ENCODE data around the gene SOX10. TPM values are rescaled to one million over a fixed set of nuclear protein-coding genes. Genes with fewer than 3 reads are reported as not detected.

The SOX10 gene
- total and polyA plus RNA-seq, 12 donors: 0.11 to 3.8 (median 1.1) TPM

- Histone ChIP-seq H3K4me1 (peaks cover 0 to 5% (median 0%) of the 10 kb centered on the region in 9 donors), H3K36me3 (peaks cover 0 to 59% (median 21%) of the 10 kb centered on the region in 9 donors), H3K27me3 (no peaks in the 10 kb centered on the region), H3K9me3 (no peaks in the 10 kb centered on the region), H3K4me3 (no peak overlapping the region), H3K27ac (no peak overlapping the region)
- WGBS, 2 donors: 91 to 95% methylated on average over 7 of the region's 7 CpGs
- TF ChIP-seq CTCF (IDR thresholded peaks at IDR 0.05): no peak
- no peak for ATAC-seq
- intact Hi-C loops (cut with DNase I): no loop called here
- DNase-seq: no peak
These were observed 40.5 kb downstream of the SOX10 start for GRCh38 chr22:37943825-37944198.

GRCh38 chr22:37943136-37943824 is 41.1 kb downstream of the SOX10 start:
- Histone ChIP-seq H3K4me1 (peaks cover 0 to 5% (median 0%) of the 10 kb centered on the region in 9 donors), H3K9me3 (no peaks in the 10 kb centered on the region), H3K27ac (no peak overlapping the region), H3K27me3 (no peaks in the 10 kb centered on the region), H3K4me3 (no peak overlapping the region), H3K36me3 (peaks cover 0 to 64% (median 24%) of the 10 kb centered on the region in 9 donors)
- DNase-seq (no peak), ATAC-seq (no peak)
- 92 to 93% methylated on average over 12 of the region's 12 CpGs for WGBS, 2 donors
- intact Hi-C loops (cut with DNase I): no loop called here
- no peak for TF ChIP-seq CTCF (IDR thresholded peaks at IDR 0.05)

DNA sequence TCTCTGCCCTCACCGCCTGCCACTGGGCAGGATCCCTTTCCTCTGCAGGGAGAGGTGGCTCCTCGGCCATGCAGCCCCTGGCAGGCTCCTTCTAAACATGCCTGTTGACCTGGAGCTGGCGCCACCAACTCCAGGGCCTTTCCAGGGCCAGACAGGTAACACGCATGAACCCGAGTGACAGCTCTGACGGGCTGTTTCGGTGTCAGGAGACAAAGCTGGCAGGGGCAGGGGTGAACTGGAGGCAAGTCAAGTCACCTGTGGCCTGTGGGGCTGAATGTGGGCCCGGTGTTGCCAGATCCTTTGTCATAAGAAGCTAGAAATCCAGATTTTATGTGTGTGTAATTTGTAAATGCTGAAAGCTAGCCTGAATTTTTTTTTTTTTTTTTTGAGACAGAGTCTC is 42.2 kb downstream of the SOX10 start:
- intact Hi-C loops (cut with DNase I): no loop called here
- Histone ChIP-seq H3K4me3 (no peak overlapping the region), H3K27ac (no peak overlapping the region), H3K4me1 (peaks cover 0 to 5% (median 0%) of the 10 kb centered on the region in 9 donors), H3K9me3 (no peaks in the 10 kb centered on the region), H3K27me3 (no peaks in the 10 kb centered on the region), H3K36me3 (peaks cover 0 to 76% (median 36%) of the 10 kb centered on the region in 9 donors)
- DNase-seq (no peak), ATAC-seq (no peak)
- WGBS, 2 donors: 96 to 97% methylated on average over 8 of the region's 8 CpGs
- no peak for TF ChIP-seq CTCF (IDR thresholded peaks at IDR 0.05)

- Histone ChIP-seq H3K4me3 (no peak overlapping the region), H3K9me3 (no peaks in the 10 kb centered on the region), H3K36me3 (peaks cover 0 to 89% (median 36%) of the 10 kb centered on the region in 9 donors), H3K4me1 (peaks cover 0 to 5% (median 0%) of the 10 kb centered on the region in 9 donors), H3K27ac (no peak overlapping the region), H3K27me3 (no peaks in the 10 kb centered on the region)
- 68 to 76% methylated on average over 12 of the region's 12 CpGs for WGBS, 2 donors
- DNase-seq (no peak), ATAC-seq (peak in 1 of 8 donors; percentile 45)
- intact Hi-C loops (cut with DNase I): no loop called here
- TF ChIP-seq CTCF (IDR thresholded peaks at IDR 0.05): no peak
These were observed 43.5 kb downstream of the SOX10 start for GRCh38 chr22:37940698-37941376.
